ENCODE measurements around the gene EP400.
"Not testable (repeated sequence)": the region's sequence is repeated elsewhere in the genome, so short reads cannot be mapped to it uniquely, and the experiment has no call there.

GRCh38 chr12:132051718-132052117 lies 102.0 kb downstream of the EP400 start:
- TF ChIP-seq CTCF (IDR thresholded peaks at IDR 0.05; ENCODE audit: low read depth, low read length, poor library complexity, severe bottlenecking); EZH2phosphoT487 (IDR thresholded peaks at IDR 0.05; ENCODE audit: borderline replicate concordance, low read length): not testable (repeated sequence)
